ENCODE measurements around the gene GLP2R.

Gene GLP2R

GRCh38 chr17:9809409-9809808, 16.3 kb upstream of the GLP2R start:
- Histone ChIP-seq H3K36me3 (no peaks in the 10 kb centered on the region), H3K4me1 (no peaks in the 10 kb centered on the region), H3K4me3 (ENCODE audit: low read depth, low read length) (no peak overlapping the region), H3K27me3 (no peaks in the 10 kb centered on the region), H3K9me3 (no peaks in the 10 kb centered on the region)
- no peak for DNase-seq
- TF ChIP-seq CTCF (IDR thresholded peaks at IDR 0.05; ENCODE audit: low read depth, low read length), result no peak

DNA sequence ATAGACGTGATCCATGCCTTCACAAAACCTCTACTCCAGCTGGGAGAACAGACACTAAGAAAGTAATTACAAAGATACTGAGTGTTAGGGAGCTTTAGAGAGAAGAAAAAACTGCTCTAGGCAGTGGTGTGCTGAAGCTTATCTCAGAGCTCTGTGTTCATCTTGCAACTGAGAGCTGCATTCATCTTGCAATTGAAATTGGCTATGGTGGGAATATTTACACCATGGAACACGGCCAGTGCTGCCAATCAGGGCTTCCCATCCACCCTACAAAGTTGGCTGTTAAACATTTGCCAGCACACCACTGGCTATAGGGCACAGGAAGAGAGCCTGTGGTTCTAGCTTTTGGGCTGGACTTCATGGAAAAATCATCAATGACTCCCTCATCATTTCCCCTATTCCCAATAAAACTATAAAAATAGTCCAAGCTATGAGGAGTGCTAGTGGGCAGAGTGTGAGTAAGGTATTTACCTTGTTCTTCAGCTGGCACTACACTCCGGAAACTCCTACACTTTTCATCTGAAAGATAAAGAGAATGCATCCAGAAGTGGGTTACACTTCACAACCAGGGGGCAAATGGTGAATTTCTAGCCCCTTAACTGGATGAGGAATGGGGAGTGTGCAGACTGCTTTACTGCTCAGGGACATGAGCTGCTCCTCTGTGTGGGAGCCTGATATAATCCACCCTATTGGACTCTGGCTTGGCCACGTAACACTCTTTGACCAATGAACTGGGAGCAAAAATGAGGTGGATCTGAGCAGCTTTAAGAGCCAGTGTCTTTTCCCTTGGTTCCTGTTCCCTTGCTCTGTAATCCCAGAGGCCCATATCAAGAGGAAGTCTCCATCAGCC, 15.4 kb upstream of the GLP2R start:
- H3K36me3 ChIP-seq, result no peaks in the 10 kb centered on the region
- no peak for TF ChIP-seq CTCF (IDR thresholded peaks at IDR 0.05; ENCODE audit: low read depth, low read length)
- no peaks in the 10 kb centered on the region for H3K4me1 ChIP-seq
- no peaks in the 10 kb centered on the region for H3K9me3 ChIP-seq
- no peak overlapping the region for H3K4me3 ChIP-seq (ENCODE audit: low read depth, low read length)
- H3K27me3 ChIP-seq, result no peaks in the 10 kb centered on the region
- DNase-seq, result no peak

DNA sequence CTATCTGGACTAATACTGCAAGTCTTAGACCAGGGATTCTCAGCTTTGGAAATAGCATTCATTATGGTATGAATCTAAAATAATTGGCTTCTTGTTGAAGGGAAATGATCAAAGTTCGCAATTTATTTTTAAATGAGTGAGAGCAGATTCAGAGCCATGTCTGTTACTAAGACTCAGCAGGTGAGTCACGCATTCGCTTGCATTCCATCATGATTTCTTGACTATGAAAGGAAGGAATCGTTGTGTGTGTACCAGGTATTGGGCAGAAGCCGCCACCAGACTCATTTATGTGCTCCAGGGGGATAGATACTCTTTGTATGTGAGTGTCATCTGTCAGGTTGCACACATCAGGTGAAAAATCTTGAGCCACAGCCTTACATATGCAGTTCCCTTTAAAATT, 14.6 kb upstream of the GLP2R start:
- TF ChIP-seq CTCF (IDR thresholded peaks at IDR 0.05; ENCODE audit: low read depth, low read length), result no peak
- H3K36me3 ChIP-seq, result no peaks in the 10 kb centered on the region
- no peak overlapping the region for H3K4me3 ChIP-seq (ENCODE audit: low read depth, low read length)
- no peaks in the 10 kb centered on the region for H3K9me3 ChIP-seq
- no peaks in the 10 kb centered on the region for H3K4me1 ChIP-seq
- no peak for DNase-seq
- no peaks in the 10 kb centered on the region for H3K27me3 ChIP-seq

DNA sequence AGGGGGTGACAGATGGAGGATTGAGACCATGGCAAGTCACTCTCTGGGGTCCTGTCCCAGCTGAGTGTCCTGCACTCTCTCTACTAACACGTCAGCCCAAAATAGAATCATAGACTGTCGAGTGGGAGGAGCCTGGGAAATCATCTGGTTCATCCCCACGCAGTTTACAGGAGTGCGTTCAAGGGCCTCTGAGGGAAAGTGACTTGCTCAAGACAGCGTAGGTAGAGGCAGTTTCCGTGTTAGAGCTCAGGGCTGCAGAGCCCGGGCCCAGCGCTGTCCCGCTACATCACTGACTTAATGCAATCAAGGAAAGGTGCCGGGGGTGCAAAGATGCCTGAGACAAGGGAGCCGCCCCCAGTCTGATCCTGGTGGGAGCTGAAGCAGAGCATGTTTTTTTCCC, 14.2 kb upstream of the GLP2R start:
- Histone ChIP-seq H3K4me3 (ENCODE audit: low read depth, low read length) (no peak overlapping the region), H3K4me1 (no peaks in the 10 kb centered on the region), H3K27me3 (no peaks in the 10 kb centered on the region), H3K36me3 (no peaks in the 10 kb centered on the region), H3K9me3 (no peaks in the 10 kb centered on the region)
- no peak for DNase-seq
- TF ChIP-seq CTCF (IDR thresholded peaks at IDR 0.05; ENCODE audit: low read depth, low read length), result no peak

DNA sequence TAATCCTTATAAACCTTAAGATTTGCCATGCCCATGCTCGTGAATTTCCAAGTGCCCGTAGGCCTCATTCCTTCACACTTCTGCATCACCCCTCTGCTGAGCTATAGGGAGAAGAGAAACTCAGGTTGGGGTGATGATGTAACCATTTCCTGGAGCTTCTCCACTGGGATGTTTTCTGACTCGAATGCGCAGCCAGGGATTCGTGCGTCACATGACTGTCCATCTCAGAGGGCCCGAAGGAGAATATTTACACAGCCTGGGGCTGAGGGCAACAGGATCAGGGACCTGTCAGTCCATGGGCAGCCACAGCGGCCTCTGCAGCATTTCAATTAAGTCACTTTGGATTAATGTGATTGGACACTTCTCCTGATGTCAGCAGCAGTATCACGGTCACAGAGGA, 12.6 kb upstream of the GLP2R start:
- Histone ChIP-seq H3K4me3 (ENCODE audit: low read depth, low read length) (no peak overlapping the region), H3K36me3 (no peaks in the 10 kb centered on the region), H3K27me3 (no peaks in the 10 kb centered on the region), H3K4me1 (no peaks in the 10 kb centered on the region), H3K9me3 (no peaks in the 10 kb centered on the region)
- no peak for DNase-seq
- TF ChIP-seq CTCF (IDR thresholded peaks at IDR 0.05; ENCODE audit: low read depth, low read length), result no peak

DNA sequence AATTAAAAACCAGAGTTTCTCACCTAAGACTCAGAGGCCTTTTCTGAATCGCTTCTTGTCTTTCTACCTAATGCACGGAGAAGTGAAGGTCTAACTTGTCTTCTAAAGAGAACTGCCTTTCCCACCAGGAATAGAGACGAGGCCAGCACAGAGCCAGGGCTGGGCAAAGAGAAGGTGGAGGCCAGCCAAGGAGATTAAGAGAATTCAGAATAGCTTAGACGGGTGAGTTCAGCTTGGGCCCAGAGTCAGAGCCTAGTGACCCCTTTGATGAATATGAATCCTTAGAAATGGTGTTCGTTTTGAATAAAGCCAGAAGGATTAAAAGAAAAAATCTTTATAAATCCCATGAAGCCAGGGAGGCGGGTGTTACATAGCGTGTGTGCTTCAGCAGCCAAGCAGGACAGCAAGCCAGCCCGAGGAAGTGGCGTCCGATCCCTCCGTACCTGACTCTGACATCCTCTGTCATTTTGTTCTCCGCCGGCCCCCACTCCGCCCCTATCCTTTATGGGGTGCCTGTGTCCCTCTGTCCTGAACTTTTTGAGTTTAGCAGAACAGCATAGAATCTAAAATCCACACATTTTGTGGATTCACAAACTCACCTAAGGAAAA, 11.3 kb upstream of the GLP2R start:
- no peak overlapping the region for H3K4me3 ChIP-seq (ENCODE audit: low read depth, low read length)
- H3K4me1 ChIP-seq, result no peaks in the 10 kb centered on the region
- no peaks in the 10 kb centered on the region for H3K27me3 ChIP-seq
- no peaks in the 10 kb centered on the region for H3K9me3 ChIP-seq
- no peaks in the 10 kb centered on the region for H3K36me3 ChIP-seq
- no peak for DNase-seq
- TF ChIP-seq CTCF (IDR thresholded peaks at IDR 0.05; ENCODE audit: low read depth, low read length), result no peak

Data from BE2C (cell line).